H1 (cell line): ENCODE measurements around the gene OR10A4. TPM values are rescaled to one million over a fixed set of nuclear protein-coding genes. Genes with fewer than 3 reads are reported as not detected.

Experiments
- CTCF ChIA-PET: fragments of 300-600 bp; sonication (Branson Sonifier 250); formaldehyde crosslinking; loops from one replicate; lab custom pipeline; 2021; ENCODE audit not compliant: partially characterized antibody; lab: Charles Lee
- POLR2A ChIA-PET: fragments of 300-600 bp; sonication (Branson Sonifier 250); formaldehyde crosslinking; loops from one replicate; lab custom pipeline; 2021; ENCODE audit warnings: inconsistent platforms; ENCODE audit not compliant: partially characterized antibody; lab: Charles Lee
- DNase-seq, 2 experiments: peaks; one replicate each; pipeline versions ENCODE4 v3.0.0 to v3.0.0-alpha.2; 2010 to 2022; ENCODE audit warnings: low spot score in 2 of 2, low read depth in 1 of 2, mixed read lengths in 1 of 2
- FAIRE-seq: peaks from 2 replicates; lab custom pipeline; 2011; peaks lifted over from hg19 to GRCh38; lab: Jason Lieb, UNC
- H2AFZ ChIP-seq: 2 replicates; pipeline ENCODE4 v1.8.1; 2012; ENCODE audit warnings: low read length, inconsistent platforms
- H2AK5ac ChIP-seq: 2 replicates; pipeline ENCODE4 v1.6.1; 2013; ENCODE audit warnings: low read depth, low read length
- H2BK120ac ChIP-seq: replicated peaks from 2 replicates; pipeline ENCODE3; 2013; ENCODE audit warnings: low read depth, low read length, inconsistent platforms
- H2BK12ac ChIP-seq: 2 replicates; pipeline ENCODE4 v1.6.1; 2013; ENCODE audit warnings: low read depth, low read length
- H2BK15ac ChIP-seq: 2 replicates; pipeline ENCODE4 v1.6.1; 2013; ENCODE audit warnings: low read length
- H2BK20ac ChIP-seq: 2 replicates; pipeline ENCODE4 v1.6.1; 2013; ENCODE audit warnings: low read length
- H2BK5ac ChIP-seq: 2 replicates; pipeline ENCODE4 v1.6.1; 2013; ENCODE audit warnings: low read depth, low read length
- H3K14ac ChIP-seq: 2 replicates; pipeline ENCODE4 v1.6.1; 2013; ENCODE audit warnings: inconsistent platforms; ENCODE audit not compliant: insufficient read length
- H3K18ac ChIP-seq: 2 replicates; pipeline ENCODE4 v1.6.1; 2013; ENCODE audit warnings: low read length; ENCODE audit errors: extremely low read depth
- H3K23ac ChIP-seq: 2 replicates; pipeline ENCODE4 v1.6.1; 2013; ENCODE audit warnings: inconsistent platforms; ENCODE audit not compliant: insufficient read length
- H3K23me2 ChIP-seq: 2 replicates; pipeline ENCODE4 v1.6.1; 2013; ENCODE audit warnings: low read depth, low read length
- H3K27ac ChIP-seq: 2 replicates; pipeline ENCODE4 v1.6.1; 2011; ENCODE audit warnings: low read depth, low read length, inconsistent platforms
- H3K27me3 ChIP-seq, 4 experiments: replicated peaks in 1 of 4; 1 replicate in 1 of 4; 2 replicates in 3 of 4; pipeline versions ENCODE4 v1.6.1 to v1.8.1; 2011 to 2013; ENCODE audit warnings: low read length in 3 of 4, mild to moderate bottlenecking in 3 of 4, inconsistent platforms in 2 of 4, mixed read lengths in 2 of 4, moderate library complexity in 1 of 4; ENCODE audit not compliant: control insufficient read depth in 3 of 4, insufficient read depth in 3 of 4; ENCODE audit errors: extremely low read depth in 1 of 4
- H3K36me3 ChIP-seq, 4 experiments: 2 replicates each; pipeline versions ENCODE4 v1.6.1 to v1.8.1; 2011 to 2013; ENCODE audit warnings: mild to moderate bottlenecking in 4 of 4, low read length in 3 of 4, moderate library complexity in 2 of 4, control low read depth in 1 of 4, inconsistent platforms in 1 of 4; ENCODE audit not compliant: insufficient read depth in 4 of 4, control insufficient read depth in 2 of 4
- H3K4ac ChIP-seq: replicated peaks from 2 replicates; pipeline ENCODE3; 2013; ENCODE audit warnings: low read length, low read depth, mixed read lengths, inconsistent platforms; ENCODE audit not compliant: insufficient read length
- H3K4me1 ChIP-seq, 4 experiments: replicated peaks in 1 of 4; 1 replicate in 1 of 4; 2 replicates in 3 of 4; pipeline versions ENCODE4 v1.6.1 to v1.8.1; 2011 to 2013; ENCODE audit warnings: low read length in 3 of 4, inconsistent platforms in 2 of 4, mixed read lengths in 1 of 4; ENCODE audit not compliant: insufficient read depth in 4 of 4, control insufficient read depth in 3 of 4
- H3K4me2 ChIP-seq, 2 experiments: 2 replicates each; pipeline versions ENCODE4 v1.6.1 to v1.8.1; 2011 to 2013; ENCODE audit warnings: low read depth in 2 of 2, low read length in 2 of 2, control low read depth in 1 of 2, inconsistent platforms in 1 of 2, mild to moderate bottlenecking in 1 of 2; ENCODE audit not compliant: insufficient read depth in 1 of 2
- H3K4me3 ChIP-seq, 4 experiments: fragments of 200-600, 300-600 bp in 1 of 4; sonication (generic), shearing (Covaris generic), sonication (Bioruptor Twin) in 1 of 4; 2 replicates each; pipeline versions ENCODE4 v1.5.1 to v1.8.1; 2011 to 2016; ENCODE audit warnings: low read length in 4 of 4, low read depth in 3 of 4, control low read depth in 2 of 4, inconsistent platforms in 2 of 4, mild to moderate bottlenecking in 2 of 4, mixed read lengths in 1 of 4, moderate library complexity in 1 of 4; ENCODE audit not compliant: insufficient read depth in 2 of 4; ENCODE audit errors: extremely low read depth in 1 of 4
- H3K56ac ChIP-seq: replicated peaks from 2 replicates; pipeline ENCODE3; 2013; ENCODE audit warnings: low read depth, mild to moderate bottlenecking, mixed read lengths, low read length, inconsistent platforms; ENCODE audit not compliant: insufficient read length
- H3K79me1 ChIP-seq: 2 replicates; pipeline ENCODE4 v1.6.1; 2013; ENCODE audit warnings: low read depth, low read length, control low read depth
- H3K79me2 ChIP-seq, 2 experiments: 2 replicates each; pipeline versions ENCODE4 v1.6.1 to v1.8.1; 2012 to 2013; ENCODE audit warnings: low read length in 2 of 2, mild to moderate bottlenecking in 2 of 2, inconsistent platforms in 1 of 2; ENCODE audit not compliant: insufficient read depth in 2 of 2, control insufficient read depth in 1 of 2
- H3K9ac ChIP-seq, 4 experiments: replicated peaks in 1 of 4; 1 replicate in 1 of 4; 2 replicates in 3 of 4; pipeline versions ENCODE4 v1.6.1 to v1.8.1; 2011 to 2013; ENCODE audit warnings: low read depth in 3 of 4, low read length in 3 of 4, control low read depth in 2 of 4, mild to moderate bottlenecking in 2 of 4, moderate library complexity in 2 of 4, inconsistent platforms in 1 of 4; ENCODE audit errors: extremely low read depth in 1 of 4
- H3K9me3 ChIP-seq, 2 experiments: 2 replicates each; pipeline versions ENCODE4 v1.6.1 to v1.8.1; 2012 to 2013; ENCODE audit warnings: mild to moderate bottlenecking in 2 of 2, moderate library complexity in 2 of 2, control low read depth in 1 of 2, inconsistent platforms in 1 of 2, low read depth in 1 of 2, low read length in 1 of 2, mixed read lengths in 1 of 2; ENCODE audit not compliant: insufficient read depth in 2 of 2
- H4K20me1 ChIP-seq, 2 experiments: replicated peaks in 1 of 2; 2 replicates each; pipeline versions ENCODE3 to v1.8.1; 2011 to 2013; ENCODE audit warnings: inconsistent platforms in 2 of 2, low read length in 2 of 2, mild to moderate bottlenecking in 1 of 2; ENCODE audit not compliant: insufficient read depth in 2 of 2, control insufficient read depth in 1 of 2
- H4K5ac ChIP-seq: 2 replicates; pipeline ENCODE4 v1.6.1; 2013; ENCODE audit warnings: low read length, low read depth, mixed read lengths, inconsistent platforms; ENCODE audit not compliant: insufficient read length
- H4K8ac ChIP-seq: 2 replicates; pipeline ENCODE4 v1.8.0; 2013; ENCODE audit warnings: mild to moderate bottlenecking, moderate library complexity, low read length, inconsistent platforms; ENCODE audit not compliant: insufficient read depth; ENCODE audit errors: extremely low read depth
- H4K91ac ChIP-seq: replicated peaks from 2 replicates; pipeline ENCODE3; 2013; ENCODE audit warnings: low read length, mixed read lengths, inconsistent platforms; ENCODE audit not compliant: insufficient read length
- RNF2 ChIP-seq: fragments of 200-900, 300-1000 bp; sonication (generic); IDR thresholded peaks from 2 replicates; pipeline ENCODE4 v1.7.1; 2016; ENCODE audit warnings: borderline replicate concordance, low read depth, mild to moderate bottlenecking, antibody characterized with exemption, low read length; ENCODE audit not compliant: poor library complexity, severe bottlenecking; ENCODE audit errors: missing control alignments
- SP2 ChIP-seq: IDR thresholded peaks from 2 replicates; pipeline ENCODE4 v1.6.1; 2012; ENCODE audit warnings: mild to moderate bottlenecking, low read length, inconsistent platforms
- WGBS, 2 experiments: shearing (Covaris generic) in 1 of 2; methylation state at CpG; one replicate each; pipeline versions ENCODE4 v1.1.6 to v1.1.7; 2013 to 2015; ENCODE audit warnings: low lambda C conversion rate in 2 of 2, mixed read lengths in 2 of 2, inconsistent platforms in 1 of 2, low coverage in 1 of 2, missing lambda C conversion rate in 1 of 2; ENCODE audit not compliant: insufficient replicate concordance in 2 of 2, insufficient coverage in 1 of 2, insufficient read length in 1 of 2; ENCODE audit errors: extremely low coverage in 1 of 2, missing lambda C conversion rate in 1 of 2; 5-methylcytosine and 5-hydroxymethylcytosine counted together
- polyA plus RNA-seq, 7 experiments: library from polyadenylated mRNA; depleted of rRNA in 3 of 7; stranded (reverse) in 5 of 7; unstranded in 2 of 7; fragments of >200 nt in 5 of 7; fragments of 200-250 nt in 2 of 7; gene quantifications; 1 replicate in 5 of 7; 2 replicates in 1 of 7; 4 replicates in 1 of 7; pipeline versions ENCODE4 v1.2.1 to v1.2.3, GENCODE V29; 2011 to 2013; ENCODE audit warnings: missing spikeins in 2 of 7, mixed read lengths in 2 of 7
- total RNA-seq: library from RNA; stranded (reverse); fragmentation: NEBNext Ultra II Directional; extraction: Animal tissue kit (Norgen Biotek cat#: 25700); gene quantifications from 2 replicates; pipeline ENCODE4 v1.2.1, GENCODE V29; 2021

Gene OR10A4
- total and polyA plus RNA-seq, 2 of the 8 experiments (the other 6 are each of a cell fraction or from before 2014, with no cell fraction given) = not detected

DNA sequence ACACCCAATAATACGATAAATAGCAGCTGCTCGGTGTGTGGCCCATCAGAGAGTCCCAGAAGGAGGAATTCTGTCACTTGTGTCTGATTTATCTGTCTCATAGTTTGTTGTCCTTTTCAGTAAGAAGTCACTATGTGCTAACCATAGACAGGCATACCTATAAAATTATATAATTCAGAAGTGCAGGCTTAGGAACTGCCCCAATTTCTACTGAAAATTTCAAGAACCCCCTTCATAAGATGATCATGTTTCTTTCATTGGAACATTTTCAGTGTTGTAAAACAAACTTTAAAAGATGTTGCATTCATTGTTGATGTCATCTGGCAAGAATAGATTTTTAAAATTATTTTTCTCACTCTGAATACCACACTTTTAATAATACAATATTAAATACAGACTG lies 16.0 kb downstream of the OR10A4 start, which contains the start of gene OR2D2:
Gene OR2D2 (minus strand): TSS at position 101 of the 400 bp plus-strand sequence. CDS start 0 bp downstream, at position 101.
- H4K5ac ChIP-seq = no peak within 1 kb of the TSS
- no peak within 1 kb of the TSS for H4K8ac ChIP-seq
- no peak within 1 kb of the TSS for H3K14ac ChIP-seq
- POLR2A ChIA-PET = no interaction called here
- no peak within 1 kb of the TSS for H3K18ac ChIP-seq
- no peaks in the 10 kb centered on the region for H3K9me3 ChIP-seq
- H2AFZ ChIP-seq = no peak within 1 kb of the TSS
- H3K27ac ChIP-seq = no peak within 1 kb of the TSS
- FAIRE-seq (no peak), DNase-seq (no peak)
- no peak within 1 kb of the TSS for H3K56ac ChIP-seq
- no peak within 1 kb of the TSS for H2BK12ac ChIP-seq
- WGBS, 2 experiments = 90% methylated on average over 2 of the region's 2 CpGs; no CpG with 5 or more reads in 1 of the 2 experiments
- H3K79me1 ChIP-seq = no peaks in the 10 kb centered on the region
- H2BK15ac ChIP-seq = no peak within 1 kb of the TSS
- H2BK120ac ChIP-seq = no peak within 1 kb of the TSS
- no peaks in the 10 kb centered on the region for H4K20me1 ChIP-seq
- no peaks in the 10 kb centered on the region for H3K36me3 ChIP-seq
- H3K4me2 ChIP-seq = no peak within 1 kb of the TSS
- H3K4me1 ChIP-seq = no peaks in the 10 kb centered on the region
- no peak within 1 kb of the TSS for H4K91ac ChIP-seq
- H3K4me3 ChIP-seq = no peak within 1 kb of the TSS
- no peaks in the 10 kb centered on the region for H3K79me2 ChIP-seq
- H2BK5ac ChIP-seq = no peak within 1 kb of the TSS
- no peaks in the 10 kb centered on the region for H3K23me2 ChIP-seq
- H2BK20ac ChIP-seq = no peak within 1 kb of the TSS
- H3K23ac ChIP-seq = no peak within 1 kb of the TSS
- TF ChIP-seq SP2 (no peak), RNF2 (no peak)
- TF ChIP-seq, all 59 proteins: peak for 0
- CTCF ChIA-PET = no interaction called here
- Histone ChIP-seq H3K4ac (no peak within 1 kb of the TSS), H2AK5ac (peak within 1 kb of the TSS; percentile 48; the same call in 1 of the 2 replicates), H3K27me3 (peaks cover 0 to 1% (median 0%) of the 10 kb centered on the region in 4 experiments; a peak in 1 of 7 replicates), H3K9ac (no peak within 1 kb of the TSS)
